Measurements from ENCODE around the gene DGKH.
"Not testable (repeated sequence)": the region's sequence is repeated elsewhere in the genome, so short reads cannot be mapped to it uniquely, and the experiment has no call there.

Gene DGKH

DNA sequence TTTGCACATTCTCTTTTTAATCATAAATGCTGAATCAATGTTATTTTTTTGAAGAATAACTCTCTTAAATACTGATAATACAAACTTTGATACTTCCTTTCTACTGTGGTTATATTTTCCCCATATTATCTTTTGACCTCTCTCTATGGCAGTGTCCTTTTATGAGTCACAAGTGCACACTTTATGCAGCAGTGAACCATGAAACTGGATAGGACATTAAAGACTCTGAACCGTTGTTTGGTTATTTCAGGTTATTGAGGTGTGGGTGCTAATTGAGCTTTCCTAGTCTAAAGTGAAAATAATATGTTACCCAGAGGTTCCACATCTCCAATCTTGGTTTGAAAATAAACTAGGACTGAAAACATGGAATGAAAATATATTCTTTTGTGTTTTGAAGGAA lies 71.4 kb downstream of the DGKH start:
- no peak for DNase-seq

DNA sequence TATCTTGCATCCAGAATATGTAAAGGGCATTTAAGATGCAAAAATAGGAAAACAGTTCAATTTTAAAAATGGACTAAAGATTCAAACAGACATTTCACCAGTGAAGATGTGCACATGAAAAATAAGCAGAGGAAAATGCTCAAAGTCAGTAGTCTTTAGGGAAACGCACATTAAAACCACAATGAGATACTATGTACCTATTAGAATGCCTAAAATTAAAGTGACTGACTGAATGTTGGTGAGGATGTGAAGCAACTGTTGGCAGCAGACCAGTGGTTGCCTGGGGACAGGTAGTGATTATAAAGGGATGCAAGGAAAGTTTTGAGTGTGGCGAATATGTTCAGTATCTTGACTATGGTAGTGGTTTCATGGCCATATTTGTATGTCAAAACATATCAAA lies 75.2 kb downstream of the DGKH start:
- no peak for DNase-seq

DNA sequence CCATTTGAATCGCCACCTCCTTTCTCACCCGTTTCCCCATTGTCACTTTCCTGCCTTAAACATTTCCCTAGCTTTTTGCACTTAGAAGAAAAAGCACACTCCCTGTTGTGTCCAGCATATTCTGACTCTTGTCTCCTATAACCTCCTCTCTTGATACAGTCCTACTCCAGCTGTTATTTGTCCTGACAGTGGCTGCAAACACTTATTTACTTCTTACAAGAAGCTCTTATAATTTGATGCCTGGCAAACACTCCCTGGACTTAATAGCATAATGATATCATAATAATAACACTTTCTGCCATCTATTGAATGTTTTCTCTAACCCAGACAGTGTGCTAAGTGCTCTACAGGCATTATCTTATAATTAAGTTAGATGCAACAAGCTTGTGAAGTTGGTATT lies 76.6 kb downstream of the DGKH start:
- no peak for DNase-seq

DNA sequence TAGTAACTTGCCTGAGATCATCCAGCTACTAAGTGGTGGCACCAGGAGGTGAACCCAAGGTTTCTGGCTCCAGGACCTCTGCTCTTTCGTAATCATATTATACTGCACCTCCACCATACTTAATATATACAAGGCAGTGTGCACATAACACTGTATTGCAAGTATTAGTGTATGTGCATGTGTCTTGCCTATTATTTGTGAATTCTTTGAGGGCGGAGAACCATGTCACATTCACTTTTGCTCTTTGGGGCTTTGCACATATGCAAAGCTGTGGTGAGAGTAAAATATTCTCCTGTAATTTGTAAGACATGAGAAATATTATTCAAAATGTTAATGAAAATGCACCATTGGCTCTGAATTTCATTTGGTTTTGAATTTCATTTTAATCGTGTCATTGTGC lies 78.6 kb downstream of the DGKH start:
- peak; percentile 28 for DNase-seq

DNA sequence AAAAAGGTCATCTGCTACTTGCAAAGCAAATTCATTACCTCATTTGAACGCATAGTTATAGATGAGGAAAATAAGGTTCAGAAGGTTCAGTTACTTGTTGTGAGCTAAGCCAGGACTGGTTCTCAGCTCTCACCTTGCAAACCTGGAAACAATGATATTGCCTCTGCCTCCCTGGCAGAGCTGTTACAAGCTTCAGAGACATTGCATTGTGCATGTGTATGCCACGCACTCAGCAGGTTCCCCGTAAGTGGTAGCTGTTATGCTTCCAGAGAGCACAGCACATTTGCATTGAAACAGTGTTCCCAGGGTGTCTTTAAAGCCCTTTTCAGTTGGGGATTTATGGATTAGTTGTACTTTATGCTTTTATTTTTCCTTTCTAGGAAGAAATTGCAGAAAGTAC lies 80.6 kb downstream of the DGKH start:
- no peak for DNase-seq

DNA sequence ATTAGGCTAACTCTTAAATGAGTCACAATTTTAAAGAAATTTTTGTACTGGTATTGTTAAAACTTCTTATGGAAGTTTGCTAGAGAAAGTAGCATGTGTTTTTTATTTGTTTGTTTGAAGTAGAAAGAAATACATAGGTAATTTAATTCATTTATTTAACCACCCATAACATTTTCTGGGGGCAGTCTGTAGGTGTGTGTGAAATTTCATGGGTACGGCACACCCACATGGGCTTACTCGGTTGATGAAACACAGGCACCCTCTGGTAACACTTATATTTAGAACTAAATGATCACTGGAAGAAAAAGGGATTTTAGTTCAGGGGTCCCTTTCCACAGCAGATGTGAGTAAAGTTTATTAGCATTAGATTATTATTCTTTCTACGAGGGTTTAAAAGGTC lies 88.1 kb downstream of the DGKH start:
- DNase-seq, result no peak

DNA sequence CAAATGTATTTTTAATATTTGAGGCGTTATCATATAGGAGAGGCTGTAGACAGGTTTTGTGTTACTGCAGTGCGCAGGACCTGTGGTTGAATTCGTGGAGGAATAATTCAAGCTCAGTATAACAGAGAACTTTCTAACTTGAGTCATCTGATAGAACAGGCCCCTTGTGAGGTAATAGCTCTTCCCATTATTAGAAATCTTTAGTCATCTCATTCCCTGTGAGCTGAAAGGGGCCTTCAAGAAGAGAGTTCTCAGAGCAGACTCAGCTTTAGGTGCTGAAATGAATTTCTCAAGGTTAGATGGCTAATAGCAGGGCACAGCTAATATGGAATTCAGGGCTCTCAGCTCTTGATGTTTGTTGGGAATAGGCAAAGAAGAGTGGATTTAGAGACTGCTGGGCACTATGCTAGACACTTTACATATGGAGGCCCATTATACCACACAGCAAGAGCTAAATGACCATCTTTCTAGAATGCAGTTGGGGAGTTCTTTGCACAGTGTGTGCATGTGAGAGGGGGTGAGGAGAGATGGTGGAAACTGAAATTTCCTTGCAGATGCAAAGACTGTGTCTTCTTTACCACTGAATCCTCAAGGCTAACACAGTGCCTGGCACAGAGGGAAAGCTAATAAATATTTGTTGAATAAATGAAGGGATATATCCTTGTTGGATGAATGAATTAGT lies 89.5 kb downstream of the DGKH start:
- DNase-seq, result no peak

DNA sequence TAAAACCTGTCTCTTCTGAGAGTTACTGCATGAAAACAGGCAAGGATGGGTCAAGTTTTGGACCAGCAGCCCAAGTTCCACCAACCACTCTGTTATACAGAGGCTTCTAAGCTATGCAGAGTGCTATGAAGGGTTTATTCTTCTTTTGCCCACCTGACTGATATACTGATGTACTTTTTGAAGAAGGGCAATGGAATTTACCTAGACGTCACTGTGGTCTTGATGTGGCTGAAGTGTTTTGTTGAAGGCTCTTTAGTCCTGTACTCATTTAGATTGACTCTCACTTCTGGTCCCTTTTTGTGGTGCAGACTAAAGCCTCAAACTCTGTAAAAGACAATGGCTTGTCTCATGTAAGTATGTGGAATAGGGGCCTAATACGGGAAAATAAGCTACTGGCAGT lies 92.0 kb downstream of the DGKH start:
- DNase-seq, result no peak

DNA sequence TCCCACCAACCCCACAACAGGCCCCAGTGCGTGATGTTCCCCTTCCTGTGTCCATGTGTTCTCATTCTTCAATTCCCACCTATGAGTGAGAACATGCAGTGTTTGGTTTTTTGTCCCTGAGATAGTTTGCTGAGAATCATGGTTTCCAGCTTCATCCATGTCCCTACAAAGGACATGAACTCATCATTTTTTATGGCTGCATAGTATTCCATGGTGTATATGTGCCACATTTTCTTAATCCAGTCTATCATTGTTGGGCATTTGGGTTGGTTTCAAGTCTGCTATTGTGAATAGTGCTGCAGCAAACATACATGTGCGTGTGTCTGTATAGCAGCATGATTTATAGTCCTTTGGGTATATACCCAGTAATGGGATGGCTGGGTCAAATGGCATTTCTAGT lies 92.6 kb downstream of the DGKH start:
- not testable (repeated sequence) for DNase-seq

DNA sequence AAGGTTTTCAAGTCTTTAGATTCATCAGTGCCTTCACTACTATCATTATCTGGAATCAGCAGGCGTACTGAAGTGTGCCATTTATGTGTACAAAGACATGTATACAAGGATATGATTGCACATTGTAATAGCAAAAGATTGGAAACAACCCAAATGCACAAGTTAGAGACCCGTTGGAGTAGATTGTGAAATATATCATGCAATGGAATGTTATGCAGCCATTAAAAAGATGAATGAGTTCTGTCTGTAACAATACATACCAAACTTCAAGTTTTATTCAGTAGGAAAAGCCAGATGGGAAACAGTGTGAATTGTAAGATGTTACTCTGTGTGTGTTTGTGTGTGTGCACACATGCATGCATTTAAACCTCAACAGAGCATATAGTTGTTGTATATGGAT lies 97.9 kb downstream of the DGKH start:
- DNase-seq, result no peak

DNA sequence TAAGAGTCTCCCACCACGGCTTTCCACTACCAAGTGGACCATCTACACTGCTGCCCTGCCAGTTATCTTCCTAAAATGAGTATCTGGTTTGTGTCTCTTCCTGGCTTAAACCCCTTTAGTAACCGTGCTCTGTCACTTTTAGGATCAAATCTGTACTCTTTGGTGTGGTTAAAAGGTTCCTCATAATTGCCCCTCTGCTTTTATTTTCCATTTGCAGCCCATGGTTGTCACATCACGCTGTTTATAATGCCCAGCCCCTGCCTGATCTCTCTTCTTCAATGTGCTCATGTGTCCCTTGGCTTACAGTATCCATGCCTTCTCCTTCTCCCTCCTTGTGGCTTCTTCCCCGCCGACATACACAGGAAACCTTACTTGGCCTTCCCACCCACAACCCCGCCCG lies 100.1 kb downstream of the DGKH start:
- DNase-seq, result no peak

DNA sequence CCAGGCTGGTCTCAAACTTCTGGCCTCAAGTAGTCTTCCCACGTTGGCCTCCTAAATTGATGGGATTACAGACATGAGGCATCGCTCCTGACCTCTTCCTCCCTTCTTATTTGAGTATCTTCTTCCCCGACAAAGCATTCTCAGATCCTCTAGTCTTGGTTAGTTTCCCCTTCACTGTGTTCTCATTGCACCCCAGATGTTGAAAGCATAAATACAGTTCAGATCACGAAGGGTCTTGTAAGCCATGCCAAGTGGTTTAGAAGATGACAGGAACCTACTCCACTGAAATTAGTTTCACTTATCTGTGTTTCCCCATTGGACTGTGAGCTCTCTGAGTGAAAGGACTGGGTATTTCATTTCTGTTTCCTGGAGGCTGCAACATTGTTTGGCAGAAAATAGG lies 100.7 kb downstream of the DGKH start:
- DNase-seq, result no peak

DNA sequence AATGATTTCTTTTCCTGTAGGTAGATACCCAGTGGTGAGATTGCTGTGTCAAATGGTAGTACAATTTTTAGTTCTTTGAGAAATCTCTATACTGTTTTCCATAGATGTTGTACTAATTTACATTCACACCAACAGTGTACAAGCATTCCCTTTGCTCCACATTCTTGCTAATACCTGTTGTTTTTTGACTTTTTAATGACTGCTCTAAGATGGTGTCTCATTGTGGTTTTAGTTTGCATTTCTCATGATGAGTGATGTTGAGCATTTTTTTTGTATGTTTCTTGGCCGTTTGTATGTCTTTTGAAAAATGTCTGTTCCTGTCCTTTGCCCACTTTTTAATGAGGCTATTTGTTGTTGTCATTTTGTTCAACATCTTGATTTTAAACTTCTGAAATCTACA lies 103.3 kb downstream of the DGKH start:
- DNase-seq, result no peak

DNA sequence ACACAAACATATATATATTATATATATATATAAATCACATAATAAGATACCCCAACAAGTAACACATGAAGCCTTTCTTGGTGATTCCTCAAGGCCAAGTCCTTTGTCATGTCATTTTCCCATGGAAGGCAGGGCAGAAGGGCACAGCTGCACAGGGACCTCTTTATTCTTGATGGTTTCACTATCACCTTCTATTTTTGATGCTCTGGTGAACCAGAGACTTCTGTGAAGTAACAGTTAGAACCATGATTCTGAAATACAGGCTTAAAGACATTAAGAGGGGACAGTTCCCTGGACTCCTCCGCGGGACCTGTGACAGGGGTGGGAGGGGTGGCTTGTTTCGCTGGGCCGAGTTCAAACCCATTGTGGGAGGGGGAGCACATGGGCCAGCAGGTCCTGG lies 104.0 kb downstream of the DGKH start:
- no peak for DNase-seq

DNA sequence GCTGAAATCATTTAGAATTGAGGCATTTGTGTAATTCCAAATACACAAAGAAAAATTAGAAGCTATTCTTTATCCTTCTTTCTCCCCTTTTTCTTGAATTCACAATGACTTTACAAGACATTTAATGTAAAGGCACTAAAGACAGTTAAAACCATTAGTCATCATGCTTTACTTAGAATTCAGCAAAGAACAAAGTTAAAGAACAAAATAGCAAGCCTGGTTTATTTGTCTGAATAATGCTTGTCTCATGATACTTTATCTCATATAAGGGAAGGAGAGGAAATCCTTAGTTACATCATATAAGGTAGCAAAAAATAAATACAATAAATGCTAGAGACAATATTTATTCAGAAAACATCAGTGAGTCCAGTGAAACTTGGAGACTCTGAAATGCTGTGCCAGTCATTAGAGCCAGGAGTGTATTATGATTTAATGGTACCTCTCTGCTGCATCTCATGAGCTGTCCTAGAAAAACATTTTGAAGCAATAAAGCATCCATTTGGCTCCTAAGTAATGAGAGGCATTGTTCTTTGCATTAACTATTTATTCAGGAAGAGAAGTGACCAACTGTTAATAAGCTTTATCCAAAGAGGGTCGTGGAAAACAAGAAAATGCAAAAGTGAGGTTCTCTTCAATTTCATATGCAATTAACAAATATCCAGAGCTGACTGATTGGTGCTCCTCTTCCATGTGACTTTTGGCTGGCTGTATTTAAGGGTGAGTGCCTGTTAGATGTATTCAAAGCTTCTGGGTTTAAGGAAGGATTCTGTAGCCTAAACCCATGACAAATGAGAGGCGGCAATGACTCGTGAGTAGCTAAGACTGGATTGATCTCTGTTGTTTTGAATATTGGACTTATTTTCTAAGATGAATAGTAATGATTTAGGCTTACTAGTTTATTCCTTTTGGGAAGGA lies 105.0 kb downstream of the DGKH start:
- DNase-seq, result no peak

DNA sequence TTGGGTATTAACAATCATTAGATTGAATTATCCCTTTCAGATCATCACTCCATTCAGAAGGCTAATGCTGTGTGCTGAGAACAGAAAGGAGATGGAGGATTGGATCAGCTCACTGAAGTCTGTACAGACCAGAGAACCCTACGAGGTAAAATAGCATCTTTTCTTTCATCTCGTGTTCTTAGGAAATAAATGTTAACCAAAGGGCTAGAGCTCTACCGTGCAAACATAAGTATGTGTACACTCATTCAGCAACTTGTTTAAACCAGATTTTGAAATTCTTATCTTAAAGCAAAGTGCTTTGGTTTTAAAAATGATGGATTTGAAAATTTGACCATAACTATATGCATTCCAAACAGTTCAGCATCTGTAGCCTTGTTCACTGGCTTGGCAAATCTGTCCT lies 106.8 kb downstream of the DGKH start:
- DNase-seq, result no peak

DNA sequence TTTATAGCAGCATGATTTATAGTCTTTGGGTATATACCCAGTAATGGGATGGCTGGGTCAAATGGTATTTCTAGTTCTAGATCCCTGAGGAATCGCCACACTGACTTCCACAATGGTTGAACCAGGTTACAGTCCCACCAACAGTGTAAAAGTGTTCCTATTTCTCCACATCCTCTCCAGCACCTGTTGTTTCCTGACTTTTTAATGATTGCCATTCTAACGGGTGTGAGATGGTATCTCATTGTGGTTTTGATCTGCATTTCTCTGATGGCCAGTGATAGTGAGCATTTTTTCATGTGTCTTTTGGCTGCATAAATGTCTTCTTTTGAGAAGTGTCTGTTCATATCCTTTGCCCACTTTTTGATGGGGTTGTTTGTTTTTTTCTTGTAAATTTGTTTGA lies 114.9 kb downstream of the DGKH start:
- not testable (repeated sequence) for DNase-seq

DNA sequence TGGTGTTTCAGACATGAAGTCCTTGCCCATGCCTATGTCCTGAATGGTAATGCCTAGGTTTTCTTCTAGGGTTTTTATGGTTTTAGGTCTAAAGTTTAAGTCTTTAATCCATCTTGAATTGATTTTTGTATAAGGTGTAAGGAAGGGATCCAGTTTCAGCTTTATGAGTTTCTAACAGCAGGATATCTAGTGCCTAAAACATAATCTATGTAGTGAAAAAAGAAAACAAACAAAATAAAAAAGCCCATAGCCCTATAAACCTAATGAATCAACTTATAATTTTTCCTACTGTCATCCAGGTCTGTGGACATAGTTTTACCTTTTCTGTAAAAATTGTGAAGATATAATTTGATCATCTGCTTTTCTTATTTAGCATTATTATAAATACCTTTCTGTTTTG lies 115.5 kb downstream of the DGKH start:
- not testable (repeated sequence) for DNase-seq

DNA sequence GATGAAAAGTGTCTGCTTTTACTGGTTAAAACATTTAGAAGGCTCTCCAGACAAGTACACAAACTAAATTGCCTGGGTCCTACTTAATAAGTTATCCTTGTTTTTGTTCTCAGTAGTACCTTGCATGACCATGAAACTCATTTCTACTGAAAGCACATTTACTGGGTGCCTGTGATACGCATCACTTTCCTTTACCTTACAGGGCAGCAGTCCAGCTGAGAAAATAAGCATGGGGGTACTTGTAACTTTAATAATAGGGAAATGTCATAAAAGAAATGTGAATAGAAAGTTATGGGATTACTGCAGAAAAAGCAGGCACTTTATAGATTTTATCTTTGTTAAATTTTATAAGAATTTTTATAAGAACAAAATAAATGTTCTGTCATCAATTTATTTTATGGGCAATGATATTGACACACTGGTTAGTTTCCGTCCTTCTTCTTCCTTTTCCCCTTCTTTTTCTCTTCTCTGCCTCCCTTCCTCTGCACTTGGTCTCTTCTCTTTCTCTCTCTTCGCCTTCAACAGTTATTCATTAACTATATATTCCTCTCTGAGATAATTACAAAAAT lies 116.2 kb downstream of the DGKH start:
- DNase-seq, result no peak

DNA sequence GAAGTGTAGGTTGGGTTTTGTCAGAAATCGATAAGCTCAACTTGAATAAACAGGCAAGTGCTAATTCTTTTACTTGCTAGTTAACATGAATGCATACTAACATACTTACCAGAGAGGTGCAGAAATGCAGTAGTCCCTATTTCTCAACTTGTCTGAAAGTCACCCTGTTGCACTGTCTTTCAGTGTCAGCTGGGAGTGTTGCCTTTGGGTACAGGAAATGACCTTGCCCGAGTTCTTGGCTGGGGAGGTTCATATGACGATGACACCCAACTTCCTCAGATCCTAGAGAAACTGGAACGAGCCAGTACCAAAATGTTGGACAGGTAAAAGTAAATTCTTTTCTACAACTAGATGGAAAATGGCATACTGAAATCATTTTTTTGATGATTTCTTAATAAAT lies 120.0 kb downstream of the DGKH start:
- DNase-seq, result no peak

DNA sequence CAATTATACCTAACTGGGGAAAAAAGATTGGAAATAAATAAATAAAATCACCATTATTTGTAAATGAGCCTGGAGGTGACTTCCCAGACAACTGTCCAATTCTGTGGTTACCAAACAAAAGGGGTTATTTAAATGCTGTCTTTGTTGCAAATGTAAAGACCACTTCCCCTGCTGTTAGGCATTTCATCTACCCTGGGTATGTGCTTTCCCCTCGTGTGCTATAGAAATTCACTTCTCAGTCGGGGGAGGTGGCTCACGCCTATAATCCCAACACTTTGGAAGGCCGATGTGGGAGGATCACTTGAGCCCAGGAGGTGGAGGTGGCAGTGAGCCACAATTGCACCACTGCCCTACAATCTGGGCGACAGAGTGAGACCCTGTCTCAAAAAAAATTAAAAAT lies 121.6 kb downstream of the DGKH start:
- no peak for DNase-seq

DNA sequence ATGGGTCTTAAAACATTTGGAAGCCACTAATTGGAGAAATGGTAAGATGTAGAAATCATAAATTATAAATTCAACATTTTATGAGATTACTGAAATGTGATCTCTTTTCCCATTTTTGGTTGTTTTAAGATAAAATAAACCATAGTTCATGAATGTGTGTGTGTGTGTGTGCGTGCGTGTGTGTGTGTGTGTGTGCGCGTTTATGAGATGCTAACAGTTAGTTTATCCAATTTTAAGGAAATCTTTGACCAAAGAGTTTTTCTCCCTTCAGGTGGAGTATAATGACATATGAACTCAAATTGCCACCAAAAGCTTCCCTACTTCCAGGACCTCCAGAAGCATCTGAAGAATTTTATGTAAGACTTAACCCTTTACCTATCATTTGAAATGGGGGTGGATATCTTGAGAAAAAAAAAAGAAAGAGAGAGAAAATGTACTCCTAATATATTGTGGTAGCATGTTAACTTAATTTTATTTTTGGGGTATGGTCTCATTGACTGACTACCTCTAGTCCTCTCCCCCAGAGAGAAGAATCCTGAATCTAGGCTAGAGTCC lies 125.4 kb downstream of the DGKH start:
- no peak for DNase-seq

DNA sequence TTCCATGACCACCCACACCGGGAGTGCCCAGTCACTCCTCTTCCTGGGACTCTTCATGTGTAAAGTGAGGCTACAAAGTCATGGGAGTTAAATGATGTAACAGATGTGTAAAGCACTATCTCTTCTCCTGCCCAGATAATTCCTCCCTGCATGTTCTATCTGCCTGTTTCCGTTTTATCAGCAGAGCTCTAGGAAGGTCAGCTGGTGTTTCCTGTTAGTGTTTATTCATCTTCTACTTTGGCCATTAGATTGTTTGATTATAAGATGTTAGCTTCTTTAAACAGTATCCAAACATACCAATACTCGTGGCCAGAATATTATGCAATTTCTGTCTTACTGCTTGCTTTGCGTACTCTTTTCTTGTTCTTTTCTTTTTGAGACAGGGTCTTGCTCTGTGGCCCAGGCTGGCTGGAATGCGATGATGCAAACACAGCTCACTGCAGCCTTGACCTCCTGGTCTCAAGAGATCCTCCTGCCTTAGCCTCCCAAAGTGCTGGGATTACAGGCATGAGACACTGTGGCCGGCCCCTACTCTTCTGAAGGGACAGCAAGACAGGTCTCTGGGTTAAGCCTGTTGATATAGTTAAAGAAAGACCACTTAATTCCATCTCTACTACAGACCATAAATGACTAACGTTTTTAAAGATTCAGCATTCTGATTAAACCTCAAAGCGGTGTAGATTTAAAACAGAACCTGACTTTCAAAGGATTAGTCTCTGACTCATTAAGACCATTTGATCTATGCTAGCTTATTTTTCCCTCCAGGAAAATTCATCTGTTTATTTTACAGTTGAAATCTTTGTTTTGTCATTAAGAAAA lies 126.1 kb downstream of the DGKH start:
- no peak for DNase-seq
